ENCODE data around the gene CHRD. TPM values are rescaled to one million over a fixed set of nuclear protein-coding genes. Genes with fewer than 3 reads are reported as not detected.

The CHRD gene
- total and polyA plus RNA-seq, 9 of the 15 experiments (the other 6 are each of a cell fraction or from before 2014, with no cell fraction given), result 0.11 to 1.3 (median 0.59) TPM; not detected in 3

GRCh38 chr3:184334470-184335158 is 45.2 kb upstream of the CHRD start (continued):
- TF ChIP-seq FOXA3 (CRISPR knock-in tag; conservative IDR thresholded peaks at IDR 0.05 in 1 of 2, IDR thresholded peaks at IDR 0.05 in 1 of 2) (peak; percentile 60 to 98), ZNF354B (CRISPR knock-in tag; IDR thresholded peaks at IDR 0.05) (no peak), NBN (IDR thresholded peaks at IDR 0.05; ENCODE audit: low read depth) (no peak), NR2C1 (IDR thresholded peaks at IDR 0.05) (no peak), NR2C1 (tag; IDR thresholded peaks at IDR 0.05) (no peak), ZSCAN32 (CRISPR knock-in tag; IDR thresholded peaks at IDR 0.05) (no peak), ZBTB8A (IDR thresholded peaks at IDR 0.05; ENCODE audit: partially characterized antibody) (no peak), MYNN (IDR thresholded peaks at IDR 0.05) (no peak), MYNN (CRISPR knock-in tag; IDR thresholded peaks at IDR 0.05) (no peak), GTF2A2 (tag; IDR thresholded peaks at IDR 0.05) (no peak), NUFIP1 (IDR thresholded peaks at IDR 0.05; ENCODE audit: partially characterized antibody) (no peak), POLR2AphosphoS2 (IDR thresholded peaks at IDR 0.05; ENCODE audit: low read length) (no peak), ZBTB7A (IDR thresholded peaks at IDR 0.05; ENCODE audit: borderline replicate concordance, control insufficient read depth, low read depth, low read length) (peak; percentile 40; the same call in 1 of the 2 replicates), ZFP30 (CRISPR knock-in tag; IDR thresholded peaks at IDR 0.05; ENCODE audit: borderline replicate concordance) (no peak), E2F1 (CRISPR knock-in tag; IDR thresholded peaks at IDR 0.05) (no peak), POLR3A (IDR thresholded peaks at IDR 0.05; ENCODE audit: borderline replicate concordance, extremely low read depth, insufficient read depth, insufficient read length) (no peak), ZNF253 (CRISPR knock-in tag; conservative IDR thresholded peaks at IDR 0.05) (no peak), BRF1 (IDR thresholded peaks at IDR 0.05; ENCODE audit: borderline replicate concordance, extremely low read depth, insufficient read length) (no peak), ZNF778 (CRISPR knock-in tag; IDR thresholded peaks at IDR 0.05) (no peak), TFAP4 (CRISPR knock-in tag; IDR thresholded peaks at IDR 0.05; ENCODE audit: borderline replicate concordance) (peak; percentile 51; the same call in 1 of the 2 replicates), NRF1 (conservative IDR thresholded peaks at IDR 0.05 in 1 of 2, IDR thresholded peaks at IDR 0.05 in 1 of 2) (0 out of 4 replicates have a peak, but pooled peaks of 1 of the 2 experiments have one; percentile 16), HDAC6 (IDR thresholded peaks at IDR 0.05; ENCODE audit: low read depth, low read length) (no peak), GATA2 (CRISPR knock-in tag; IDR thresholded peaks at IDR 0.05) (peak; percentile 87), MAFK (IDR thresholded peaks at IDR 0.05; ENCODE audit: low read length) (no peak), BHLHE40 (IDR thresholded peaks at IDR 0.05; ENCODE audit: low read length) (no peak), POLR2AphosphoS5 (IDR thresholded peaks at IDR 0.05; ENCODE audit: control insufficient read depth, insufficient read depth, low read depth, low read length) (peak; percentile 26; the same call in 1 of the 2 replicates), CHD4 (IDR thresholded peaks at IDR 0.05; ENCODE audit: insufficient read depth, insufficient replicate concordance, low read depth, low read length, poor library complexity, severe bottlenecking) (no peak), JUNB (CRISPR knock-in tag; conservative IDR thresholded peaks at IDR 0.05) (no peak), KLF10 (CRISPR knock-in tag; IDR thresholded peaks at IDR 0.05) (no peak)

Data from K562 (cell line).